ENCODE measurements around the gene POC1A.

The POC1A gene

DNA sequence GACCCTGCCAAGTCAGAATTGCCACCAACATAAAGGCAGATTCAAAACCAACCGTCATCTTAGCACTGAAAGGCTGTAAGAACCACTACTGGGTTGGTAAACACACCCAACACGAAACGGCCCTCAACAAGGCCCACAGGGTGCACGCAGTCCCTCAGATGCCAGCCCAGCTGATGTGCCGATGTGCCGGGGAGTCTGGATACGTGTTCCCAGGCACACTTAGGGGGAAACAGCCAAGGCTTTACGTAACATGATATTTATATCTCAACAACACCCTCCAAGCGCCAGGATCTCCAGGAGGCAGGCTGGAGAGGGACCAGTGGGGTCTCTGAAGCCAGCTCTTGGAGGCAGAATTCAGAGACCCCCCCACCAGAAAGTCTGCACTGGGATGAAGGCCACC, 14.2 kb downstream of the POC1A start:
- Histone ChIP-seq H3K9ac (ENCODE audit: low read length) (no peak overlapping the region), H3K4ac (ENCODE audit: low read depth in 1 of 2, low read length in 2 of 2) (no peak overlapping the region), H3K4me1 (ENCODE audit: control insufficient read depth, insufficient read depth, low read depth, low read length) (peaks cover 3% of the 10 kb centered on the region), H2BK120ac (ENCODE audit: low read depth, low read length) (no peak overlapping the region), H3K9me3 (ENCODE audit: control insufficient read depth, low read length) (no peaks in the 10 kb centered on the region), H2BK12ac (ENCODE audit: low read length in 2 of 2) (no peak overlapping the region), H2AFZ (ENCODE audit: low read depth, low read length) (no peak overlapping the region), H3K4me2 (ENCODE audit: low read length, poor library complexity, severe bottlenecking) (no peak overlapping the region), H3K79me1 (replicated peaks; ENCODE audit: low read length, poor library complexity, severe bottlenecking) (peaks cover 29% of the 10 kb centered on the region), H2AK5ac (ENCODE audit: low read length, severe bottlenecking) (no peak overlapping the region), H3K36me3 (ENCODE audit: control insufficient read depth in 1 of 2, insufficient read depth in 2 of 2, low read depth in 1 of 2, low read length in 2 of 2) (peaks cover 3 to 29% of the 10 kb centered on the region in 2 experiments), H3K23ac (ENCODE audit: low read length in 2 of 2) (no peak overlapping the region), H3K27me3 (ENCODE audit: control insufficient read depth in 1 of 2, insufficient read depth in 1 of 2, low read length in 2 of 2) (no peaks in the 10 kb centered on the region), H4K91ac (ENCODE audit: low read length) (no peak overlapping the region), H3K4me3 (ENCODE audit: insufficient read depth in 1 of 2, low read depth in 1 of 2, low read length in 2 of 2) (no peak overlapping the region), H3K14ac (ENCODE audit: low read length in 2 of 2) (no peak overlapping the region), H3K18ac (ENCODE audit: low read depth in 1 of 2, low read length in 2 of 2) (no peak overlapping the region), H4K8ac (ENCODE audit: low read length) (no peak overlapping the region), H3K27ac (ENCODE audit: low read length, poor library complexity, severe bottlenecking) (no peak overlapping the region), H2BK15ac (ENCODE audit: low read depth, poor library complexity, severe bottlenecking) (no peak overlapping the region), H2BK5ac (ENCODE audit: low read depth, low read length, poor library complexity, severe bottlenecking) (no peak overlapping the region)
- 98% methylated on average over 8 of the region's 9 CpGs for WGBS
- no peak for DNase-seq

DNA sequence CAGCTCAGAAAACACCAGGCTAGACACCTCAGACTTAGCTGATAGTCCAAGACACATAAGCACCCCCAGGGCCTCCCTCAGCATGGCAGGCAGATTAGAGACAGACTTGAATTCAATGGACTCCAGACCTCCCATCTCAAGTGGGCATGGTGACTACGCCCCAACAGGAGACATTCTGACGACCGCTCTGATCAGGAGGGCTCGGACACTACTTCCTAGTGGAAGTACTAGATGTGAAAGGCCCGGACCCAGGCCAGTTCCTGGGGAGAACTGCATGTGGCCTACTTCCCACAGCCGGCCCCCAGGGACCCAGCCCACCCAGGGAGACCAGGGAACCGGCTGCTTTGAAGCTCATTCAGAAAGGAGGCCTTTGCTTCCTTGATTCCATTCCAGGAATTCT, 16.9 kb downstream of the POC1A start:
- no peak overlapping the region for H2BK120ac ChIP-seq (ENCODE audit: low read depth, low read length)
- H3K79me1 ChIP-seq (replicated peaks; ENCODE audit: low read length, poor library complexity, severe bottlenecking) = peaks cover 21% of the 10 kb centered on the region
- H4K91ac ChIP-seq (ENCODE audit: low read length) = no peak overlapping the region
- H3K4ac ChIP-seq (ENCODE audit: low read depth in 1 of 2, low read length in 2 of 2) = no peak overlapping the region
- H4K8ac ChIP-seq (ENCODE audit: low read length) = no peak overlapping the region
- no peak overlapping the region for H3K23ac ChIP-seq (ENCODE audit: low read length in 2 of 2)
- H2AFZ ChIP-seq (ENCODE audit: low read depth, low read length) = no peak overlapping the region
- no peak overlapping the region for H2BK15ac ChIP-seq (ENCODE audit: low read depth, poor library complexity, severe bottlenecking)
- no peak overlapping the region for H3K27ac ChIP-seq (ENCODE audit: low read length, poor library complexity, severe bottlenecking)
- peaks cover 3 to 24% of the 10 kb centered on the region in 2 experiments for H3K36me3 ChIP-seq (ENCODE audit: control insufficient read depth in 1 of 2, insufficient read depth in 2 of 2, low read depth in 1 of 2, low read length in 2 of 2)
- H3K4me3 ChIP-seq (ENCODE audit: insufficient read depth in 1 of 2, low read depth in 1 of 2, low read length in 2 of 2) = no peak overlapping the region
- H2AK5ac ChIP-seq (ENCODE audit: low read length, severe bottlenecking) = no peak overlapping the region
- no peak overlapping the region for H3K14ac ChIP-seq (ENCODE audit: low read length in 2 of 2)
- H3K9ac ChIP-seq (ENCODE audit: low read length) = no peak overlapping the region
- no peaks in the 10 kb centered on the region for H3K27me3 ChIP-seq (ENCODE audit: control insufficient read depth in 1 of 2, insufficient read depth in 1 of 2, low read length in 2 of 2)
- H3K4me2 ChIP-seq (ENCODE audit: low read length, poor library complexity, severe bottlenecking) = no peak overlapping the region
- WGBS = 90% methylated on average over 7 of the region's 7 CpGs
- no peak overlapping the region for H3K18ac ChIP-seq (ENCODE audit: low read depth in 1 of 2, low read length in 2 of 2)
- no peak overlapping the region for H2BK12ac ChIP-seq (ENCODE audit: low read length in 2 of 2)
- DNase-seq = no peak
- H2BK5ac ChIP-seq (ENCODE audit: low read depth, low read length, poor library complexity, severe bottlenecking) = no peak overlapping the region
- H3K9me3 ChIP-seq (ENCODE audit: control insufficient read depth, low read length) = no peaks in the 10 kb centered on the region
- H3K4me1 ChIP-seq (ENCODE audit: control insufficient read depth, insufficient read depth, low read depth, low read length) = no peaks in the 10 kb centered on the region

- H3K27me3 ChIP-seq (ENCODE audit: control insufficient read depth in 1 of 2, insufficient read depth in 1 of 2, low read length in 2 of 2) = no peaks in the 10 kb centered on the region
- H2BK120ac ChIP-seq (ENCODE audit: low read depth, low read length) = no peak overlapping the region
- H4K91ac ChIP-seq (ENCODE audit: low read length) = no peak overlapping the region
- no peak overlapping the region for H3K4ac ChIP-seq (ENCODE audit: low read depth in 1 of 2, low read length in 2 of 2)
- no peak overlapping the region for H3K27ac ChIP-seq (ENCODE audit: low read length, poor library complexity, severe bottlenecking)
- H3K4me1 ChIP-seq (ENCODE audit: control insufficient read depth, insufficient read depth, low read depth, low read length) = no peaks in the 10 kb centered on the region
- no peak overlapping the region for H2BK12ac ChIP-seq (ENCODE audit: low read length in 2 of 2)
- no peak overlapping the region for H2AK5ac ChIP-seq (ENCODE audit: low read length, severe bottlenecking)
- no peak overlapping the region for H2BK15ac ChIP-seq (ENCODE audit: low read depth, poor library complexity, severe bottlenecking)
- no peak overlapping the region for H2AFZ ChIP-seq (ENCODE audit: low read depth, low read length)
- H3K4me2 ChIP-seq (ENCODE audit: low read length, poor library complexity, severe bottlenecking) = no peak overlapping the region
- H3K36me3 ChIP-seq (ENCODE audit: control insufficient read depth in 1 of 2, insufficient read depth in 2 of 2, low read depth in 1 of 2, low read length in 2 of 2) = peaks cover 3 to 20% of the 10 kb centered on the region in 2 experiments
- H3K79me1 ChIP-seq (replicated peaks; ENCODE audit: low read length, poor library complexity, severe bottlenecking) = peaks cover 17% of the 10 kb centered on the region
- no peaks in the 10 kb centered on the region for H3K9me3 ChIP-seq (ENCODE audit: control insufficient read depth, low read length)
- no peak overlapping the region for H4K8ac ChIP-seq (ENCODE audit: low read length)
- no peak overlapping the region for H3K4me3 ChIP-seq (ENCODE audit: insufficient read depth in 1 of 2, low read depth in 1 of 2, low read length in 2 of 2)
- WGBS = 93% methylated on average over 9 of the region's 9 CpGs
- no peak overlapping the region for H3K23ac ChIP-seq (ENCODE audit: low read length in 2 of 2)
- no peak overlapping the region for H3K14ac ChIP-seq (ENCODE audit: low read length in 2 of 2)
- DNase-seq = no peak
- no peak overlapping the region for H3K18ac ChIP-seq (ENCODE audit: low read depth in 1 of 2, low read length in 2 of 2)
- H2BK5ac ChIP-seq (ENCODE audit: low read depth, low read length, poor library complexity, severe bottlenecking) = no peak overlapping the region
- H3K9ac ChIP-seq (ENCODE audit: low read length) = no peak overlapping the region
These were observed 17.7 kb downstream of the POC1A start for GRCh38 chr3:52136513-52136912.

DNA sequence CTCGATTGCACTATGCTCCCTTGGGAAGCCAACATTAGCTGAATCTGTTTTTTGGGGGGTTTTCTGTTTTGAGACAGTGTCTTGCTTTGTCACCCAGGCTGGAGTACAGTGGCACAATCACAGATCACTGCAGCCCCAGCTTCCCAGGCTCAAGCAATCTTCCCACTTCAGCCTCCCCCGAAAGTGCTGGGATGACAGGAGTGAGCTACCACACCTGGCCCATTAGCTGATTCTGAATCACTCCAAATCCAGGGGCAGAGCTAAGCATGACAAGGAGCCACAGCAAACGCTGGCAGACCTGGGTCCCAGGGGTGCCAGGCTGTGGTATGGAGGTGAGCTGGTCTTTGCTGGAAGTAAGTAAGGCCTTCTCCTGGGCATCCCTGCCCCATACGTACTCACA, 18.9 kb downstream of the POC1A start:
- Histone ChIP-seq H3K79me1 (replicated peaks; ENCODE audit: low read length, poor library complexity, severe bottlenecking) (peaks cover 12% of the 10 kb centered on the region), H3K27ac (ENCODE audit: low read length, poor library complexity, severe bottlenecking) (no peak overlapping the region), H2AK5ac (ENCODE audit: low read length, severe bottlenecking) (no peak overlapping the region), H3K14ac (ENCODE audit: low read length in 2 of 2) (no peak overlapping the region), H3K23ac (ENCODE audit: low read length in 2 of 2) (no peak overlapping the region), H3K9me3 (ENCODE audit: control insufficient read depth, low read length) (no peaks in the 10 kb centered on the region), H3K18ac (ENCODE audit: low read depth in 1 of 2, low read length in 2 of 2) (no peak overlapping the region), H3K4me3 (ENCODE audit: insufficient read depth in 1 of 2, low read depth in 1 of 2, low read length in 2 of 2) (no peak overlapping the region), H3K4ac (ENCODE audit: low read depth in 1 of 2, low read length in 2 of 2) (no peak overlapping the region), H2BK5ac (ENCODE audit: low read depth, low read length, poor library complexity, severe bottlenecking) (no peak overlapping the region), H3K9ac (ENCODE audit: low read length) (no peak overlapping the region), H2AFZ (ENCODE audit: low read depth, low read length) (no peak overlapping the region), H2BK12ac (ENCODE audit: low read length in 2 of 2) (no peak overlapping the region), H3K4me2 (ENCODE audit: low read length, poor library complexity, severe bottlenecking) (no peak overlapping the region), H4K8ac (ENCODE audit: low read length) (no peak overlapping the region), H3K27me3 (ENCODE audit: control insufficient read depth in 1 of 2, insufficient read depth in 1 of 2, low read length in 2 of 2) (no peaks in the 10 kb centered on the region), H3K4me1 (ENCODE audit: control insufficient read depth, insufficient read depth, low read depth, low read length) (no peaks in the 10 kb centered on the region), H3K36me3 (ENCODE audit: control insufficient read depth in 1 of 2, insufficient read depth in 2 of 2, low read depth in 1 of 2, low read length in 2 of 2) (peaks cover 3 to 21% of the 10 kb centered on the region in 2 experiments), H2BK15ac (ENCODE audit: low read depth, poor library complexity, severe bottlenecking) (no peak overlapping the region), H2BK120ac (ENCODE audit: low read depth, low read length) (no peak overlapping the region), H4K91ac (ENCODE audit: low read length) (no peak overlapping the region)
- no peak for DNase-seq
- WGBS = 100% methylated on average over 2 of the region's 4 CpGs

Data from mesenchymal stem cell (in vitro differentiated cells and primary cell).